ENCODE results near the gene CEP95. TPM values are rescaled to one million over a fixed set of nuclear protein-coding genes. Genes with fewer than 3 reads are reported as not detected.

The CEP95 gene
- total and polyA plus RNA-seq, 2 of the 13 experiments (the other 11 are each of a cell fraction or from before 2014, with no cell fraction given) = 65.9 to 68.8 TPM

DNA sequence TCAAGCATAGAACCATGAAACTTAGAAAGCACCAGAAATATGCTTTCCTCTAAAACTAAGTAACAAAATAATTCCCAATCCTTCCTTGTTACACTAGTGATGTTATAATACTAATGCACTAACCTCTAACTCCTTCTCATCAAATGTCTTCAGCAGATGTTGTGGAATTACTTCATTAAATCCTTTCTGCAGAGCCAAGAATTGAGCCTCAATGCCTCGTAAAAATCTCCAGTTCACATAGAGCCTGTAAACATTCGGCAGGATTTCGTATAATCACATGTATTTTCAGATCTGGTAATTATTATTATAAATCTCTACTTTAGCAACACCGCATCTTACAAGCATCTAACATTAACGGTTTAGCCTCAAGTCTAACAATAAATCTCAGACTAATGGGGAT is 44.7 kb downstream of the CEP95 start:
- in situ Hi-C loops (cut with HindIII; ENCODE audit: extremely low pct_ligation_motif_present, low pct_unique_long_range_greater_than_20kb) = no loop called here
- WGBS (ENCODE audit: low lambda C conversion rate) = 95% methylated on average over 5 of the region's 5 CpGs
- Histone ChIP-seq H3K27ac (ENCODE audit: extremely low read length, insufficient read depth, low read length) (no peak overlapping the region), H4K20me1 (ENCODE audit: insufficient read depth, low read length) (no peaks in the 10 kb centered on the region), H3K4me3 (replicated peaks in 1 of 3; ENCODE audit: insufficient read depth in 1 of 3, low read depth in 2 of 3, low read length in 3 of 3) (no peak overlapping the region), H3K79me2 (ENCODE audit: insufficient read depth, low read length) (no peaks in the 10 kb centered on the region), H3K9ac (ENCODE audit: insufficient read depth, low read depth, low read length) (no peak overlapping the region), H3K9me3 (ENCODE audit: low read length) (no peaks in the 10 kb centered on the region), H3K36me3 (replicated peaks in 1 of 2; ENCODE audit: control insufficient read depth in 1 of 2, insufficient read depth in 2 of 2, low read length in 2 of 2) (peaks cover 10 to 24% of the 10 kb centered on the region in 2 experiments; a peak in 4 of 5 replicates), H3K4me1 (ENCODE audit: insufficient read depth, low read length) (no peaks in the 10 kb centered on the region), H3K27me3 (ENCODE audit: control insufficient read depth in 1 of 2, insufficient read depth in 2 of 2, low read length in 2 of 2) (no peaks in the 10 kb centered on the region), H2AFZ (ENCODE audit: low read length) (no peak overlapping the region), H3K4me2 (ENCODE audit: low read depth, low read length) (no peak overlapping the region)
- BruUV-seq (replicated peaks) = no TSS peak
- ChIA-PET CTCF (ENCODE audit: low intra/inter-chr PET ratio, low total read pairs) (no interaction called here), POLR2A (no interaction called here)
- ATAC-seq (no peak), FAIRE-seq (no peak), DNase-seq (ENCODE audit: low spot score) (no peak)
- TF ChIP-seq ZNF556 (CRISPR knock-in tag; IDR thresholded peaks at IDR 0.05; ENCODE audit: borderline replicate concordance) = no peak
- TF ChIP-seq, protein P1, sequence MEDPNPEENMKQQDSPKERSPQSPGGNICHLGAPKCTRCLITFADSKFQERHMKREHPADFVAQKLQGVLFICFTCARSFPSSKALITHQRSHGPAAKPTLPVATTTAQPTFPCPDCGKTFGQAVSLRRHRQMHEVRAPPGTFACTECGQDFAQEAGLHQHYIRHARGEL (CRISPR knock-in tag; IDR thresholded peaks at IDR 0.05) = no peak
- TF ChIP-seq SIX1 (CRISPR knock-in tag; IDR thresholded peaks at IDR 0.05; ENCODE audit: borderline replicate concordance) = no peak
- TF ChIP-seq, protein P2, sequence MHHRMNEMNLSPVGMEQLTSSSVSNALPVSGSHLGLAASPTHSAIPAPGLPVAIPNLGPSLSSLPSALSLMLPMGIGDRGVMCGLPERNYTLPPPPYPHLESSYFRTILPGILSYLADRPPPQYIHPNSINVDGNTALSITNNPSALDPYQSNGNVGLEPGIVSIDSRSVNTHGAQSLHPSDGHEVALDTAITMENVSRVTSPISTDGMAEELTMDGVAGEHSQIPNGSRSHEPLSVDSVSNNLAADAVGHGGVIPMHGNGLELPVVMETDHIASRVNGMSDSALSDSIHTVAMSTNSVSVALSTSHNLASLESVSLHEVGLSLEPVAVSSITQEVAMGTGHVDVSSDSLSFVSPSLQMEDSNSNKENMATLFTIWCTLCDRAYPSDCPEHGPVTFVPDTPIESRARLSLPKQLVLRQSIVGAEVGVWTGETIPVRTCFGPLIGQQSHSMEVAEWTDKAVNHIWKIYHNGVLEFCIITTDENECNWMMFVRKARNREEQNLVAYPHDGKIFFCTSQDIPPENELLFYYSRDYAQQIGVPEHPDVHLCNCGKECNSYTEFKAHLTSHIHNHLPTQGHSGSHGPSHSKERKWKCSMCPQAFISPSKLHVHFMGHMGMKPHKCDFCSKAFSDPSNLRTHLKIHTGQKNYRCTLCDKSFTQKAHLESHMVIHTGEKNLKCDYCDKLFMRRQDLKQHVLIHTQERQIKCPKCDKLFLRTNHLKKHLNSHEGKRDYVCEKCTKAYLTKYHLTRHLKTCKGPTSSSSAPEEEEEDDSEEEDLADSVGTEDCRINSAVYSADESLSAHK (CRISPR knock-in tag; IDR thresholded peaks at IDR 0.05; ENCODE audit: borderline replicate concordance) = no peak
- no peak for TF ChIP-seq SP2 (CRISPR knock-in tag; IDR thresholded peaks at IDR 0.05)
- TF ChIP-seq, protein P3, sequence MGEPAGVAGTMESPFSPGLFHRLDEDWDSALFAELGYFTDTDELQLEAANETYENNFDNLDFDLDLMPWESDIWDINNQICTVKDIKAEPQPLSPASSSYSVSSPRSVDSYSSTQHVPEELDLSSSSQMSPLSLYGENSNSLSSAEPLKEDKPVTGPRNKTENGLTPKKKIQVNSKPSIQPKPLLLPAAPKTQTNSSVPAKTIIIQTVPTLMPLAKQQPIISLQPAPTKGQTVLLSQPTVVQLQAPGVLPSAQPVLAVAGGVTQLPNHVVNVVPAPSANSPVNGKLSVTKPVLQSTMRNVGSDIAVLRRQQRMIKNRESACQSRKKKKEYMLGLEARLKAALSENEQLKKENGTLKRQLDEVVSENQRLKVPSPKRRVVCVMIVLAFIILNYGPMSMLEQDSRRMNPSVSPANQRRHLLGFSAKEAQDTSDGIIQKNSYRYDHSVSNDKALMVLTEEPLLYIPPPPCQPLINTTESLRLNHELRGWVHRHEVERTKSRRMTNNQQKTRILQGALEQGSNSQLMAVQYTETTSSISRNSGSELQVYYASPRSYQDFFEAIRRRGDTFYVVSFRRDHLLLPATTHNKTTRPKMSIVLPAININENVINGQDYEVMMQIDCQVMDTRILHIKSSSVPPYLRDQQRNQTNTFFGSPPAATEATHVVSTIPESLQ (CRISPR knock-in tag; conservative IDR thresholded peaks at IDR 0.05) = no peak
- no peak for TF ChIP-seq ZNF660 (CRISPR knock-in tag; IDR thresholded peaks at IDR 0.05; ENCODE audit: borderline replicate concordance, low read depth)
- TF ChIP-seq MZF1 (CRISPR knock-in tag; IDR thresholded peaks at IDR 0.05; ENCODE audit: borderline replicate concordance) = no peak
- intact Hi-C loops (cut with micrococcal nuclease; ENCODE audit: unreplicated experiment) = no loop called here

Measured in HepG2 (cell line).